Left ventricle myocardium inferior (tissue), 1 donor: ENCODE data around the gene C2orf92. TPM values are rescaled to one million over a fixed set of nuclear protein-coding genes. Genes with fewer than 3 reads are reported as not detected.

Experiments used
- DNase-seq: peaks from one replicate; pipeline ENCODE4 v3.0.0-alpha.2; 2020
- H3K27ac ChIP-seq: fragments of 200-600 bp; replicated peaks from 2 replicates; pipeline ENCODE4 v1.8.0; 2021
- H3K27me3 ChIP-seq: fragments of 200-600 bp; 2 replicates; pipeline ENCODE4 v1.8.0; 2021; ENCODE audit warnings: low read depth
- H3K36me3 ChIP-seq: fragments of 200-600 bp; 2 replicates; pipeline ENCODE4 v1.8.0; 2021
- H3K4me1 ChIP-seq: fragments of 200-600 bp; 2 replicates; pipeline ENCODE4 v1.8.0; 2021
- H3K4me3 ChIP-seq: fragments of 200-600 bp; 2 replicates; pipeline ENCODE4 v1.8.0; 2021; ENCODE audit warnings: mild to moderate bottlenecking, moderate library complexity
- H3K9me3 ChIP-seq: fragments of 200-600 bp; replicated peaks from 2 replicates; pipeline ENCODE4 v1.8.0; 2021
- CTCF ChIP-seq: fragments of 200-600 bp; IDR thresholded peaks from 2 replicates; pipeline ENCODE4 v1.8.0; 2021; ENCODE audit warnings: antibody characterized with exemption, mild to moderate bottlenecking, borderline replicate concordance
- intact Hi-C: fragments of 100-400 bp; cut with micrococcal nuclease; formaldehyde crosslinking; loops from one replicate; pipeline ENCODE4 v1.11.0; 2022
- total RNA-seq: library from RNA; stranded (reverse); fragmentation: NEBNext Ultra II Directional; extraction: Animal tissue kit (Norgen Biotek cat#: 25700); gene quantifications from one replicate; pipeline ENCODE4 v1.2.1, GENCODE V29; 2021
- donor health status: DM: no; HTN: yes; CAD: no; lungs with severe emphysema.

The C2orf92 gene
- total RNA-seq, 1 donor from 2014 or later, result 1.8 TPM

- TF ChIP-seq CTCF, result no peak
- H3K9me3 ChIP-seq, result peaks cover 2% of the 10 kb centered on the region
- intact Hi-C loops, result no loop called here
Observed at GRCh38 chr2:97693476-97693875, 24.0 kb downstream of the C2orf92 start.

GRCh38 chr2:97695744-97696143 lies 26.2 kb downstream of the C2orf92 start:
- intact Hi-C loops, result no loop called here
- H3K4me1 ChIP-seq, result peaks cover 3% of the 10 kb centered on the region
- no peaks in the 10 kb centered on the region for H3K27me3 ChIP-seq
- no peak overlapping the region for H3K27ac ChIP-seq
- DNase-seq, result no peak
- H3K36me3 ChIP-seq, result no peaks in the 10 kb centered on the region
- TF ChIP-seq CTCF, result no peak
- H3K9me3 ChIP-seq, result peaks cover 2% of the 10 kb centered on the region
- no peak overlapping the region for H3K4me3 ChIP-seq

More at GRCh38 chr2:97693476-97693875, 24.0 kb downstream of the C2orf92 start:
- Histone ChIP-seq H3K27me3 (no peaks in the 10 kb centered on the region), H3K4me1 (peaks cover 3% of the 10 kb centered on the region), H3K27ac (no peak overlapping the region), H3K36me3 (no peaks in the 10 kb centered on the region), H3K4me3 (no peak overlapping the region)
- no peak for DNase-seq

- intact Hi-C loops, result no loop called here
- no peak overlapping the region for H3K27ac ChIP-seq
- no peaks in the 10 kb centered on the region for H3K27me3 ChIP-seq
- peak; percentile 97 for TF ChIP-seq CTCF
- peaks cover 3% of the 10 kb centered on the region for H3K4me1 ChIP-seq
- DNase-seq, result peak; percentile 89
- no peaks in the 10 kb centered on the region for H3K36me3 ChIP-seq
- H3K4me3 ChIP-seq, result no peak overlapping the region
- H3K9me3 ChIP-seq, result peaks cover 2% of the 10 kb centered on the region
Observed at GRCh38 chr2:97697252-97698235, 28.0 kb downstream of the C2orf92 start.

GRCh38 chr2:97698530-97698929 lies 29.0 kb downstream of the C2orf92 start:
- DNase-seq, result no peak

GRCh38 chr2:97699765-97700444 lies 30.4 kb downstream of the C2orf92 start:
- no peaks in the 10 kb centered on the region for H3K27me3 ChIP-seq
- peaks cover 3% of the 10 kb centered on the region for H3K4me1 ChIP-seq
- no peak overlapping the region for H3K4me3 ChIP-seq
- H3K27ac ChIP-seq, result no peak overlapping the region
- H3K36me3 ChIP-seq, result no peaks in the 10 kb centered on the region
- intact Hi-C loops, result no loop called here
- TF ChIP-seq CTCF, result peak; percentile 80
- no peaks in the 10 kb centered on the region for H3K9me3 ChIP-seq
- DNase-seq, result peak; percentile 46

More at GRCh38 chr2:97698530-97698929, 29.0 kb downstream of the C2orf92 start:
- Histone ChIP-seq H3K4me3 (no peak overlapping the region), H3K9me3 (no peaks in the 10 kb centered on the region), H3K27ac (no peak overlapping the region), H3K27me3 (no peaks in the 10 kb centered on the region), H3K36me3 (no peaks in the 10 kb centered on the region), H3K4me1 (peaks cover 3% of the 10 kb centered on the region)
- intact Hi-C loops, result no loop called here
- no peak for TF ChIP-seq CTCF
